Measurements from ENCODE around the gene BIK. TPM values are rescaled to one million over a fixed set of nuclear protein-coding genes. Genes with fewer than 3 reads are reported as not detected.

BIK gene
- 0.25 TPM for total RNA-seq

- ATAC-seq (peak; percentile 76), DNase-seq (ENCODE audit: low spot score) (peak; percentile 54)
These were observed at the start of gene BIK for GRCh38 chr22:43110444-43110926. TSS of gene BIK (plus strand) at chr22:43110750. CDS start at chr22:43124023, 13,273 bp downstream.

GRCh38 chr22:43066134-43066533 lies 44.4 kb upstream of the BIK start:
- ATAC-seq (no peak), DNase-seq (ENCODE audit: low spot score) (no peak)

- ATAC-seq (no peak), DNase-seq (ENCODE audit: low spot score) (no peak)
These were observed 43.6 kb upstream of the BIK start for GRCh38 chr22:43066844-43067385.

- DNase-seq (ENCODE audit: low spot score) (no peak), ATAC-seq (peak; percentile 74)
These were observed 33.3 kb upstream of the BIK start for GRCh38 chr22:43077121-43077877.

GRCh38 chr22:43078522-43078921 lies 32.0 kb upstream of the BIK start:
- peak; percentile 88 for ATAC-seq
- DNase-seq (ENCODE audit: low spot score), result no peak

GRCh38 chr22:43079742-43080141 lies 30.8 kb upstream of the BIK start:
- no peak for DNase-seq (ENCODE audit: low spot score)
- no peak for ATAC-seq

- ATAC-seq (no peak), DNase-seq (ENCODE audit: low spot score) (no peak)
These were observed 29.9 kb upstream of the BIK start for GRCh38 chr22:43080616-43081015.

GRCh38 chr22:43081968-43082367 lies 28.6 kb upstream of the BIK start:
- DNase-seq (ENCODE audit: low spot score) (no peak), ATAC-seq (no peak)

- DNase-seq (ENCODE audit: low spot score), result no peak
- no peak for ATAC-seq
These were observed 24.6 kb upstream of the BIK start for GRCh38 chr22:43085658-43086606.

- DNase-seq (ENCODE audit: low spot score) (no peak), ATAC-seq (no peak)
These were observed 21.9 kb upstream of the BIK start for GRCh38 chr22:43088627-43088983.

GRCh38 chr22:43088984-43089717 lies 21.4 kb upstream of the BIK start, which contains the start of gene TTLL1:
TSS of gene TTLL1 (minus strand) at chr22:43089391. CDS start at chr22:43075586, 13,805 bp downstream.
- ATAC-seq, result peak; percentile 95
- DNase-seq (ENCODE audit: low spot score), result peak; percentile 90

- ATAC-seq, result peak; percentile 73
These were observed 20.3 kb upstream of the BIK start for GRCh38 chr22:43090130-43090789.

GRCh38 chr22:43092085-43092484 lies 18.5 kb upstream of the BIK start:
- ATAC-seq (no peak), DNase-seq (ENCODE audit: low spot score) (no peak)

More at GRCh38 chr22:43090130-43090789, 20.3 kb upstream of the BIK start:
- DNase-seq (ENCODE audit: low spot score), result peak; percentile 63

GRCh38 chr22:43094085-43094484 lies 16.5 kb upstream of the BIK start:
- ATAC-seq (peak; percentile 13), DNase-seq (ENCODE audit: low spot score) (peak; percentile 59)

GRCh38 chr22:43094551-43094950 lies 16.0 kb upstream of the BIK start:
- DNase-seq (ENCODE audit: low spot score) (no peak), ATAC-seq (no peak)

GRCh38 chr22:43096420-43096819 lies 14.1 kb upstream of the BIK start:
- DNase-seq (ENCODE audit: low spot score), result no peak
- no peak for ATAC-seq

- no peak for ATAC-seq
These were observed 12.2 kb upstream of the BIK start for GRCh38 chr22:43098356-43098755.

GRCh38 chr22:43099095-43099494 lies 11.5 kb upstream of the BIK start:
- DNase-seq (ENCODE audit: low spot score) (no peak), ATAC-seq (peak; percentile 54)

More at GRCh38 chr22:43098356-43098755, 12.2 kb upstream of the BIK start:
- DNase-seq (ENCODE audit: low spot score), result no peak

- DNase-seq (ENCODE audit: low spot score) (no peak), ATAC-seq (no peak)
These were observed 10.3 kb upstream of the BIK start for GRCh38 chr22:43100225-43100624.

GRCh38 chr22:43101306-43101705 lies 9.2 kb upstream of the BIK start:
- DNase-seq (ENCODE audit: low spot score) (no peak), ATAC-seq (peak; percentile 67)

Data from left lobe of liver (tissue), 2 donors.